ENCODE results near the gene EMC10. TPM values are rescaled to one million over a fixed set of nuclear protein-coding genes. Genes with fewer than 3 reads are reported as not detected.
A peak's percentile ranks its signal among the peaks of the same experiment; 100 is the strongest.

EMC10 gene
- total RNA-seq, 2 experiments from 2014 or later, result 80.0 to 80.3 TPM

GRCh38 chr19:50432221-50433028 lies 43.9 kb upstream of the EMC10 start, which contains the start of gene MYBPC2:
Gene MYBPC2, plus strand, starts transcription at chr19:50432892. Its CDS starts 62 bp downstream, at chr19:50432954.
- CTCF ChIA-PET, result no interaction called here
- ATAC-seq (ENCODE audit: poor library complexity) (no peak), DNase-seq (peak in 1 of 14 experiments; percentile 39)
- Mint-ChIP-seq H3K27me3 (peaks cover 28% of the 10 kb centered on the region), H3K4me1 (ENCODE audit: low read depth) (peaks cover 19% of the 10 kb centered on the region), H3K4me3 (peak within 1 kb of the TSS; percentile 92), H3K36me3 (ENCODE audit: low read depth) (no peaks in the 10 kb centered on the region), H3K27ac (peak within 1 kb of the TSS; percentile 76), H3K9me3 (no peaks in the 10 kb centered on the region)
- Histone ChIP-seq H3K4me3 (ENCODE audit: low read length) (peak within 1 kb of the TSS; percentile 68), H3K9me3 (ENCODE audit: control insufficient read depth in 1 of 2, insufficient read depth in 1 of 2, low read length in 2 of 2) (peaks cover 0 to 4% of the 10 kb centered on the region in 2 experiments), H3K27ac (ENCODE audit: low read depth in 1 of 2, low read length in 2 of 2) (peak within 1 kb of the TSS; percentile 37 to 58), H3K27me3 (ENCODE audit: control insufficient read depth in 1 of 2, insufficient read depth in 2 of 2, low read length in 2 of 2) (peaks cover 6 to 19% of the 10 kb centered on the region in 2 experiments), H3K36me3 (ENCODE audit: insufficient read depth, low read length) (no peaks in the 10 kb centered on the region), H3K4me1 (ENCODE audit: insufficient read depth, low read length) (peaks cover 28% of the 10 kb centered on the region)
- no peak for TF ChIP-seq CTCF (IDR thresholded peaks at IDR 0.05)
- intact Hi-C loops (cut with DNase I, micrococcal nuclease), result loop anchor here in 1 of 2 experiments (2.0 to 5.0 kb wide), 3 partner anchors 44 to 370 kb away; partner anchors contain the start of genes ASPDH, EMC10, GARIN5A and JOSD2
- POLR2A ChIA-PET, result no interaction called here

- peaks cover 17% of the 10 kb centered on the region for H3K4me1 ChIP-seq (ENCODE audit: insufficient read depth, low read length)
- ChIA-PET CTCF (interaction anchor here (0.5 kb wide), 1 partner anchor 175 kb away, joined by 3 read pairs; no protein-coding TSS in a partner anchor), POLR2A (no interaction called here)
- peaks cover 19% of the 10 kb centered on the region for H3K4me1 Mint-ChIP-seq (ENCODE audit: low read depth)
- H3K4me3 Mint-ChIP-seq, result peak overlapping the region; percentile 85
- H3K36me3 Mint-ChIP-seq (ENCODE audit: low read depth), result no peaks in the 10 kb centered on the region
- H3K27me3 ChIP-seq (ENCODE audit: control insufficient read depth in 1 of 2, insufficient read depth in 2 of 2, low read length in 2 of 2), result peaks cover 6 to 16% of the 10 kb centered on the region in 2 experiments
- peaks cover 28% of the 10 kb centered on the region for H3K27me3 Mint-ChIP-seq
- no peak overlapping the region for H3K27ac ChIP-seq (ENCODE audit: low read depth in 1 of 2, low read length in 2 of 2)
- H3K9me3 Mint-ChIP-seq, result no peaks in the 10 kb centered on the region
- peaks cover 0 to 4% of the 10 kb centered on the region in 2 experiments for H3K9me3 ChIP-seq (ENCODE audit: control insufficient read depth in 1 of 2, insufficient read depth in 1 of 2, low read length in 2 of 2)
- DNase-seq, result peak in 1 of 14 experiments; percentile 8
- H3K36me3 ChIP-seq (ENCODE audit: insufficient read depth, low read length), result no peaks in the 10 kb centered on the region
- H3K4me3 ChIP-seq (ENCODE audit: low read length), result no peak overlapping the region
- intact Hi-C loops (cut with DNase I, micrococcal nuclease), result loop anchor here in 1 of 2 experiments (2.0 to 5.0 kb wide), 3 partner anchors 43 to 369 kb away; partner anchors contain the start of genes ASPDH, EMC10, GARIN5A and JOSD2
- peak overlapping the region; percentile 24 for H3K27ac Mint-ChIP-seq
- TF ChIP-seq CTCF (IDR thresholded peaks at IDR 0.05), result no peak
- ATAC-seq (ENCODE audit: poor library complexity), result no peak
These were observed 42.8 kb upstream of the EMC10 start for GRCh38 chr19:50433201-50434180.

- intact Hi-C loops (cut with DNase I, micrococcal nuclease), result loop anchor here in 1 of 2 experiments (5.0 kb wide), 2 partner anchors 78 to 368 kb away; partner anchors contain the start of genes ASPDH and JOSD2
- Histone ChIP-seq H3K4me1 (ENCODE audit: insufficient read depth, low read length) (peaks cover 15% of the 10 kb centered on the region), H3K27ac (ENCODE audit: low read depth in 1 of 2, low read length in 2 of 2) (no peak overlapping the region), H3K9me3 (ENCODE audit: control insufficient read depth in 1 of 2, insufficient read depth in 1 of 2, low read length in 2 of 2) (peaks cover 0 to 4% of the 10 kb centered on the region in 2 experiments), H3K27me3 (ENCODE audit: control insufficient read depth in 1 of 2, insufficient read depth in 2 of 2, low read length in 2 of 2) (peaks cover 6 to 12% of the 10 kb centered on the region in 2 experiments), H3K4me3 (ENCODE audit: low read length) (no peak overlapping the region), H3K36me3 (ENCODE audit: insufficient read depth, low read length) (no peaks in the 10 kb centered on the region)
- DNase-seq (peak in 1 of 14 experiments; percentile 9), ATAC-seq (ENCODE audit: poor library complexity) (no peak)
- peaks cover 13% of the 10 kb centered on the region for H3K4me1 Mint-ChIP-seq (ENCODE audit: low read depth)
- no peaks in the 10 kb centered on the region for H3K36me3 Mint-ChIP-seq (ENCODE audit: low read depth)
- no peak overlapping the region for H3K27ac Mint-ChIP-seq
- H3K9me3 Mint-ChIP-seq, result no peaks in the 10 kb centered on the region
- ChIA-PET POLR2A (no interaction called here), CTCF (interaction anchor here (0.5 kb wide), 1 partner anchor 174 kb away, joined by 3 read pairs; no protein-coding TSS in a partner anchor)
- TF ChIP-seq CTCF (IDR thresholded peaks at IDR 0.05), result no peak
- H3K27me3 Mint-ChIP-seq, result peaks cover 22% of the 10 kb centered on the region
- H3K4me3 Mint-ChIP-seq, result no peak overlapping the region
These were observed 41.8 kb upstream of the EMC10 start for GRCh38 chr19:50434525-50434924.
